ENCODE results near the gene CDH23.

CDH23 gene

DNA sequence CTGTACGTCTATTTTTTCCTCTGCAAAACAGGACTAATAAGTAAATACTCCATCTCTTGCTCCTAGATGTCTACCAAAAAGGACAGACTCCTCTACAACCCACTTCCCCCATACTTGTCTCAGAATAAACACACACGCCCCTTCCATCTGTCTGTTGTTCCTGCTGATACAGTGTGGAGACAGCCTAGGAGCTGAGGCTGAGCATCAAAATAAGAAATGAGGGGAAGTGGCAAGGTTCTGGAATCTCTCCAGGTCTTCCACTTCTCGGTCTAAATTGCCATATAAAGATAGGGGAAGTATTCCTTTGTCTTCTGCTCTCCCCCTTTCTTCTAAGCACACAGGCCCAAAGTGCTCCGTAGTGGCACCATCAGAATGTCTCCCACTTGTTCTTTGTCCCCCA is 407.4 kb downstream of the CDH23 start:
- peaks cover 0 to 4% (median 0%) of the 10 kb centered on the region in 5 donors for H3K27me3 ChIP-seq (ENCODE audit: control insufficient read depth in 5 of 5, insufficient read depth in 4 of 5, low read length in 5 of 5)
- H3K9ac ChIP-seq (ENCODE audit: low read length in 5 of 5), result no peak overlapping the region
- H3K27ac ChIP-seq (ENCODE audit: low read depth, low read length), result no peak overlapping the region

DNA sequence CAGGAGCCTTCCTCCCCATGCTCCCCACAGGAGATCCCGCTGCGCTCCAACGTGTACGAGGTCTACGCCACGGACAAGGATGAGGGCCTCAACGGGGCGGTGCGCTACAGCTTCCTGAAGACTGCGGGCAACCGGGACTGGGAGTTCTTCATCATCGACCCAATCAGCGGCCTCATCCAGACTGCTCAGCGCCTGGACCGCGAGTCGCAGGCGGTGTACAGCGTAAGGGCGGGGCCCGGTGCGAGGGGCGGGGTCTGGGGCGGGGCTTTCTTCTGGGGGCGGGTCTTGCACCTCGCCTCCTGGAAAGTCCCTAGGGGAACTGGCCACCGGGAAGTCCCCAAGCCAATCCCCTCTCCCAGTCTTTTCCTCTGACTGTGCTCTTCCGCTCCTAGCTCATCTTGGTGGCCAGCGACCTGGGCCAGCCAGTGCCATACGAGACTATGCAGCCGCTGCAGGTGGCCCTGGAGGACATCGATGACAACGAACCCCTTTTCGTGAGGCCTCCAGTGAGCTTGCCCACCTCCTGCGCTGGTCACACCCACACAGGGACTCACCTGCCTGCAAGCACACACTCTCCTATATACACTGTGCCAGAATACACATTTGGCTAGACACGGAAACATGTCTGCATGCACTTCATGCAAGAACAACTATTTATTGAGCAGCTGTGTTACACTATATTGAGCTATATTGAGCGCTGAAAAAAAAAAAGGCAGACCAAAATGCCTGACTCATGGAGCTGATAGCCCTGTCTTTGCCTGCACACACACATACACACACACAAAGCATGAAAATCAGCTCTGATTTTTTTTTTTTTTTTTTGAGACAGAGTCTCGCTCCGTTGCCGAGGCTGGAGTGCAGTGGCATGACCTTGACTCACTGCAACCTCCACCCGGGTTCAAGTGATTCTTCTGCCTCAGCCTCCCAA is 409.3 kb downstream of the CDH23 start:
- Histone ChIP-seq H3K9ac (ENCODE audit: low read length in 5 of 5) (no peak overlapping the region), H3K4me3 (ENCODE audit: low read depth in 1 of 5, low read length in 5 of 5) (no peak overlapping the region), H3K27me3 (ENCODE audit: control insufficient read depth in 5 of 5, insufficient read depth in 4 of 5, low read length in 5 of 5) (peaks cover 0 to 4% (median 0%) of the 10 kb centered on the region in 5 donors), H3K27ac (ENCODE audit: low read depth, low read length) (no peak overlapping the region), H3K36me3 (ENCODE audit: control insufficient read depth in 5 of 5, insufficient read depth in 5 of 5, low read length in 5 of 5) (peaks cover 0 to 3% (median 0%) of the 10 kb centered on the region in 5 donors), H3K9me3 (ENCODE audit: control insufficient read depth in 5 of 5, low read length in 5 of 5) (no peaks in the 10 kb centered on the region), H3K4me1 (ENCODE audit: control insufficient read depth in 5 of 5, insufficient read depth in 5 of 5, low read length in 5 of 5) (peaks cover 0 to 23% (median 4%) of the 10 kb centered on the region in 5 donors)

More for the DNA sequence above, 407.4 kb downstream of the CDH23 start:
- peaks cover 0 to 23% (median 4%) of the 10 kb centered on the region in 5 donors for H3K4me1 ChIP-seq (ENCODE audit: control insufficient read depth in 5 of 5, insufficient read depth in 5 of 5, low read length in 5 of 5)
- no peak overlapping the region for H3K4me3 ChIP-seq (ENCODE audit: low read depth in 1 of 5, low read length in 5 of 5)
- no peaks in the 10 kb centered on the region for H3K36me3 ChIP-seq (ENCODE audit: control insufficient read depth in 5 of 5, insufficient read depth in 5 of 5, low read length in 5 of 5)
- H3K9me3 ChIP-seq (ENCODE audit: control insufficient read depth in 5 of 5, low read length in 5 of 5), result no peaks in the 10 kb centered on the region

DNA sequence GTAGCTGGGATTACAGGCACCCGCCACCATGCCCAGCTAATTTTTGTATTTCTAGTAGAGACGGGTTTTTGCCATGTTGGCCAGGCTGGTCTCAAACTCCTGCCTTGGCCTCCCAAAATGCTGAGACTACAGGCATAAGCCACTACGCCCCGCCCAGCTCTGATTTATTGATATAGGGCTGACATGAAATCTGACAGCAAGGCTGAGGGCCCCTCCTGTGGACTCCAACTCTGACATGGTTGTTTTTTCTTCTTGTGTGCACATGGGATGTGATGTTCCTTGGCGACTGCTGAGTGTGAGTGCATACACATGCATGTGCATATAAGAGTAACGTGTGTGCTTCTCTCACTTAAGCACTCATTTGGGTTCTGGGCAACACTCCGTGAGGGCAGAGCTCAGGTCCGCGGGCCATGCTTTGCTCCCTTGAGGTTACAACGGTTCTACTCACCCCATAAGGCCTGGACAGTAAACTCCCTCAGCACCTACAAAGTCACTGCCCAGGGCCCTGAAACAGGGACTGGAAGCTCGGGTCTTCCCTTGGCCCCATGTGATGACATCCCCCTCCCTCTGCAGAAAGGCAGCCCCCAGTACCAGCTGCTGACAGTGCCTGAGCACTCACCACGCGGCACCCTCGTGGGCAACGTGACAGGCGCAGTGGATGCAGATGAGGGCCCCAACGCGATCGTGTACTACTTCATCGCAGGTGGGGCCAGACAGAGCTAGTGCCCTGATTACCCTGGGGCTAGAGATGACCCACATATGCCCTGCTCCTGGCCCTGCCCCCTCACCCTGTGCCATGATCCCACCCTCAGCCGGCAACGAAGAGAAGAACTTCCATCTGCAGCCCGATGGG is 410.2 kb downstream of the CDH23 start:
- Histone ChIP-seq H3K4me3 (ENCODE audit: low read depth in 1 of 5, low read length in 5 of 5) (no peak overlapping the region), H3K27me3 (ENCODE audit: control insufficient read depth in 5 of 5, insufficient read depth in 4 of 5, low read length in 5 of 5) (peaks cover 0 to 4% (median 0%) of the 10 kb centered on the region in 5 donors), H3K9me3 (ENCODE audit: control insufficient read depth in 5 of 5, low read length in 5 of 5) (no peaks in the 10 kb centered on the region), H3K9ac (ENCODE audit: low read length in 5 of 5) (no peak overlapping the region), H3K36me3 (ENCODE audit: control insufficient read depth in 5 of 5, insufficient read depth in 5 of 5, low read length in 5 of 5) (peaks cover 0 to 3% (median 0%) of the 10 kb centered on the region in 5 donors), H3K27ac (ENCODE audit: low read depth, low read length) (no peak overlapping the region), H3K4me1 (ENCODE audit: control insufficient read depth in 5 of 5, insufficient read depth in 5 of 5, low read length in 5 of 5) (peaks cover 0 to 21% (median under 1%) of the 10 kb centered on the region in 5 donors)

DNA sequence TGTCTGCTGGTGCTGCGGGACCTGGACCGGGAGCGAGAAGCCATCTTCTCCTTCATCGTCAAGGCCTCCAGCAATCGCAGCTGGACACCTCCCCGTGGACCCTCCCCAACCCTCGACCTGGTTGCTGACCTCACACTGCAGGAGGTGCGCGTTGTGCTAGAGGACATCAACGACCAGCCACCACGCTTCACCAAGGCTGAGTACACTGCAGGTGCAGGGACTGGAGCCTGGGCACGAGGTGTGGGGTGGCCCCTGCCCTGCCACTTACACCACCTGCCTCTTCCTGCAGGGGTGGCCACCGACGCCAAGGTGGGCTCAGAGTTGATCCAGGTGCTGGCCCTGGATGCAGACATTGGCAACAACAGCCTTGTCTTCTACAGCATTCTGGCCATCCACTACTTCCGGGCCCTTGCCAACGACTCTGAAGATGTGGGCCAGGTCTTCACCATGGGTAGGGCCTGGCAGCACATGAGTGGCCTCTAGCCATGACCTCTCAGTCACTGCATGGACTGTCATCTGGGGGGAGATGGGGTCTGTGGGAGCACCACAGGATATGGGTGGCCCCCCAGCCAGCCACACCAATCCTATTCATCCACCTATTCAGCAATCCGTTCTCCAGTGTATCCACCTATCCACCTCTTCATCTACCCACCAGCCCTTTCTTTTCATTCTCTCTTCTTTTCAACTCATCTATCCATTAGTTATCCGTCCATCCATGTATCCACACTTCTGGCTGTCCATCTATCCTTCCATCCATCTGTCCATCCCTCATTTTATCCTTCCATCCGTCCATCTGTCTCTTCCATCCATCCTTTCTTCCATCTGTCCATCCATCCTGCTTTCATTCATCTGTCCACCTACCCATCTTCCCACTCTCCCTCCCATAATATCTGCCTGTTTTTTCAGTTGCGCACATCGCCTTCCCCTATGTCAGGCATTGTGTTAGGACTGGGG is 411.1 kb downstream of the CDH23 start:
- Histone ChIP-seq H3K4me1 (ENCODE audit: control insufficient read depth in 5 of 5, insufficient read depth in 5 of 5, low read length in 5 of 5) (peaks cover 0 to 25% (median 4%) of the 10 kb centered on the region in 5 donors), H3K27me3 (ENCODE audit: control insufficient read depth in 5 of 5, insufficient read depth in 4 of 5, low read length in 5 of 5) (peaks cover 0 to 4% (median 0%) of the 10 kb centered on the region in 5 donors), H3K4me3 (ENCODE audit: low read depth in 1 of 5, low read length in 5 of 5) (no peak overlapping the region), H3K9ac (ENCODE audit: low read length in 5 of 5) (no peak overlapping the region), H3K27ac (ENCODE audit: low read depth, low read length) (no peak overlapping the region), H3K36me3 (ENCODE audit: control insufficient read depth in 5 of 5, insufficient read depth in 5 of 5, low read length in 5 of 5) (peaks cover 0 to 4% (median 3%) of the 10 kb centered on the region in 5 donors), H3K9me3 (ENCODE audit: control insufficient read depth in 5 of 5, low read length in 5 of 5) (no peaks in the 10 kb centered on the region)

DNA sequence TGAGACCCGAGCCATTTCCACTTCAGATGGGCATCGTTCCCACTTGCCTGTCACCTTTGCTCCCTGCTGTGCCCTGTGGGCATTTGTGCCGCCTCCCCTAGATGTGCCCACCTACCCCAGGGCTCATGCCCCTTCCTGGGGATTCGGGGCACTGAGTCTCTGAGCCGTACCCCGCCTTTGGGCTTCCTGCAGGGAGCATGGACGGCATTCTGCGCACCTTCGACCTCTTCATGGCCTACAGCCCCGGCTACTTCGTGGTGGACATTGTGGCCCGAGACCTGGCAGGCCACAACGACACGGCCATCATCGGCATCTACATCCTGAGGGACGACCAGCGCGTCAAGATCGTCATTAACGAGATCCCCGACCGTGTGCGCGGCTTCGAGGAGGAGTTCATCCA is 412.9 kb downstream of the CDH23 start:
- Histone ChIP-seq H3K36me3 (ENCODE audit: control insufficient read depth in 5 of 5, insufficient read depth in 5 of 5, low read length in 5 of 5) (peaks cover 0 to 13% (median 3%) of the 10 kb centered on the region in 5 donors), H3K27ac (ENCODE audit: low read depth, low read length) (no peak overlapping the region), H3K9me3 (ENCODE audit: control insufficient read depth in 5 of 5, low read length in 5 of 5) (no peaks in the 10 kb centered on the region), H3K4me1 (ENCODE audit: control insufficient read depth in 5 of 5, insufficient read depth in 5 of 5, low read length in 5 of 5) (peaks cover 0 to 21% (median 4%) of the 10 kb centered on the region in 5 donors), H3K27me3 (ENCODE audit: control insufficient read depth in 5 of 5, insufficient read depth in 4 of 5, low read length in 5 of 5) (peaks cover 0 to 4% (median 0%) of the 10 kb centered on the region in 5 donors), H3K4me3 (ENCODE audit: low read depth in 1 of 5, low read length in 5 of 5) (no peak overlapping the region), H3K9ac (ENCODE audit: low read length in 5 of 5) (no peak overlapping the region)

DNA sequence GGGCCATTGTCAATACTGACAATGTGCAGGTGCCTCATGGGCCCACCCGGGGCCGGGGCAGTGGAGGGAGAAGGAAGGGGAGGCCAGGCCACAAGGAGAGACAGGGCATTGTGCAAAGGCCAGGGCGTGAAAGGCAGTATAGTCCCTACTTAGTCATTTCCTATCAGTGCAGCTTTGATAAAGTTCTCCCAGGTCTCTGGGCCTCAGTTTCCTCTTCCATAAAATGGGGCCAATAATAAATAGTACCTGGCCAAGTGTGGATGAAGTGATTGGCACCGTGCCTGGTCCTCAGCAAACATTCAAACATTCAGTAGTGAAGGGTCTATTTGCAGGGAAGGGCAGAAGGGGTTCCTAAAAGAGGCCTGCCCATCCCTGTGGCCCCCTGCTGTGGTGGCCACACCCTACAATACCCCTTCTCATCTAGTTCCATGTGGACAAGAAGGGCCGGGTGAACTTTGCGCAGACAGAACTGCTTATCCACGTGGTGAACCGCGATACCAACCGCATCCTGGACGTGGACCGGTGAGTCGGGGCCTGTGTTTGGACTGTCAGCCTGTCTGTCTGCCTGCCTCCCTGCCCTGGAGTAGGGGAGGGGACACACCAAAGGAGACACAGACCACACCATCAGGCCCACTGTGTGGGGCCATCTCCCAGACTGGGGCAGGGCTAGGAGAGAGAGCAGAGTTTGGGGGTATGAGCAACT is 413.5 kb downstream of the CDH23 start:
- Histone ChIP-seq H3K36me3 (ENCODE audit: control insufficient read depth in 5 of 5, insufficient read depth in 5 of 5, low read length in 5 of 5) (peaks cover 0 to 19% (median 8%) of the 10 kb centered on the region in 5 donors), H3K4me1 (ENCODE audit: control insufficient read depth in 5 of 5, insufficient read depth in 5 of 5, low read length in 5 of 5) (peaks cover 0 to 17% (median 4%) of the 10 kb centered on the region in 5 donors), H3K4me3 (ENCODE audit: low read depth in 1 of 5, low read length in 5 of 5) (no peak overlapping the region), H3K27me3 (ENCODE audit: control insufficient read depth in 5 of 5, insufficient read depth in 4 of 5, low read length in 5 of 5) (peaks cover 0 to 4% (median 0%) of the 10 kb centered on the region in 5 donors), H3K9ac (ENCODE audit: low read length in 5 of 5) (no peak overlapping the region), H3K9me3 (ENCODE audit: control insufficient read depth in 5 of 5, low read length in 5 of 5) (no peaks in the 10 kb centered on the region), H3K27ac (ENCODE audit: low read depth, low read length) (no peak overlapping the region)

DNA sequence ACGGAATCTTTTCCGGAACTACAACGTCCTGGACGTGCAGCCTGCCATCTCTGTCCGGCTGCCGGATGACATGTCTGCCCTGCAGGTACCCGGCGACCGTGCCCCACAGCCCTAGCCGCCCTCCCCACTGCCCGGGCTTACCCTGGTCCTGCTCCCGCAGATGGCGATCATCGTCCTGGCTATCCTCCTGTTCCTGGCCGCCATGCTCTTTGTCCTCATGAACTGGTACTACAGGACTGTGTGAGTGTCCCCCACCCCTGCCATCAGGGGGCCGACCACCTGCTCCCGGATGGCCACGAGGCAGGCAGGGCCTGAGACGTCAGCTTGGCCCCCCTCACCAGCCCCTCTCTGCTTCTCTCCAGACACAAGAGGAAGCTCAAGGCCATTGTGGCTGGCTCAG is 414.6 kb downstream of the CDH23 start:
- Histone ChIP-seq H3K36me3 (ENCODE audit: control insufficient read depth in 5 of 5, insufficient read depth in 5 of 5, low read length in 5 of 5) (peaks cover 0 to 31% (median 19%) of the 10 kb centered on the region in 5 donors), H3K9me3 (ENCODE audit: control insufficient read depth in 5 of 5, low read length in 5 of 5) (no peaks in the 10 kb centered on the region), H3K4me3 (ENCODE audit: low read depth in 1 of 5, low read length in 5 of 5) (no peak overlapping the region), H3K27me3 (ENCODE audit: control insufficient read depth in 5 of 5, insufficient read depth in 4 of 5, low read length in 5 of 5) (no peaks in the 10 kb centered on the region), H3K4me1 (ENCODE audit: control insufficient read depth in 5 of 5, insufficient read depth in 5 of 5, low read length in 5 of 5) (peaks cover 0 to 9% (median 4%) of the 10 kb centered on the region in 5 donors), H3K9ac (ENCODE audit: low read length in 5 of 5) (no peak overlapping the region), H3K27ac (ENCODE audit: low read depth, low read length) (no peak overlapping the region)

DNA sequence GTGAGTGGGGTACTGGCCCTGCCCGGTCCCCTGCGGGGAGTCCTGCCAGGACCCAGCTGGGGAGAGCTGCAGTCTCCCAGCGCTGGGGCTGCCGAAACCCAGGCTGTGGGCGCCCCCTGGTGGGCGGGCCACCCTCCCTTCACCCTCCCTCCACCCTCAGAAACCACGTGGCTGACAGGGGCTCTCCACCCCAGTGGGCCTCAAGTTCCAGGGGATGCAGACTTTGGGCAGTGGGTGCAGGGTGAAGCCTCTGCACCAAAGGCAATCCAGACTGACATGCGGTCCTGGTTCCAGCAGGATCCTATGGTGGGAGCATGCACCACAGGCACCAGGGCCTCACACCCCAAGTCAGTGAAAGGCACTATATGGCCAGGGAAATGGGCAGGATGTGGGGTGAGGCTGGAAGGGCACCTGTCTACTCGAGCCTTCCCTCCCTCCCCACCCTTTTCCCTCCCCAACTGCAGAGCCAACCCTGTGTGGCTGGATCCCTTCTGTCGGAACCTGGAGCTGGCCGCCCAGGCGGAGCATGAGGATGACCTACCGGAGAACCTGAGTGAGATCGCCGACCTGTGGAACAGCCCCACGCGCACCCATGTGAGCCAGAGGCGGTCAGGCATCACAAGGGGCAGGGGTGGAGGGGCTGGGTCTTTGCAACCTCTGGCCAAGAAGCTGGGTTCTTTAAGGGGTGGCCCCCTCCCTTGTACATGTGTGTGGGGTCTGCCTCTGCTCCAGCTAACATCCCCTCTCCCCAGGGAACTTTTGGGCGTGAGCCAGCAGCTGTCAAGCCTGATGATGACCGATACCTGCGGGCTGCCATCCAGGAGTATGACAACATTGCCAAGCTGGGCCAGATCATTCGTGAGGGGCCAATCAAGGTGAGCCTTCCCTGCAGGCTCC is 415.5 kb downstream of the CDH23 start:
- Histone ChIP-seq H3K36me3 (ENCODE audit: control insufficient read depth in 5 of 5, insufficient read depth in 5 of 5, low read length in 5 of 5) (peaks cover 0 to 40% (median 28%) of the 10 kb centered on the region in 5 donors), H3K27me3 (ENCODE audit: control insufficient read depth in 5 of 5, insufficient read depth in 4 of 5, low read length in 5 of 5) (no peaks in the 10 kb centered on the region), H3K27ac (ENCODE audit: low read depth, low read length) (no peak overlapping the region)

More for the DNA sequence above, 415.5 kb downstream of the CDH23 start:
- H3K9me3 ChIP-seq (ENCODE audit: control insufficient read depth in 5 of 5, low read length in 5 of 5), result no peaks in the 10 kb centered on the region
- H3K9ac ChIP-seq (ENCODE audit: low read length in 5 of 5), result no peak overlapping the region
- H3K4me3 ChIP-seq (ENCODE audit: low read depth in 1 of 5, low read length in 5 of 5), result no peak overlapping the region
- peaks cover 0 to 18% (median 12%) of the 10 kb centered on the region in 5 donors for H3K4me1 ChIP-seq (ENCODE audit: control insufficient read depth in 5 of 5, insufficient read depth in 5 of 5, low read length in 5 of 5)

Data from subcutaneous abdominal adipose tissue (tissue), 5 donors.